ENCODE data around the gene MARCHF3. TPM values are rescaled to one million over a fixed set of nuclear protein-coding genes. Genes with fewer than 3 reads are reported as not detected.

MARCHF3 gene
- total RNA-seq, 4 donors from 2014 or later, result 1.7 to 13.9 (median 2.5) TPM

DNA sequence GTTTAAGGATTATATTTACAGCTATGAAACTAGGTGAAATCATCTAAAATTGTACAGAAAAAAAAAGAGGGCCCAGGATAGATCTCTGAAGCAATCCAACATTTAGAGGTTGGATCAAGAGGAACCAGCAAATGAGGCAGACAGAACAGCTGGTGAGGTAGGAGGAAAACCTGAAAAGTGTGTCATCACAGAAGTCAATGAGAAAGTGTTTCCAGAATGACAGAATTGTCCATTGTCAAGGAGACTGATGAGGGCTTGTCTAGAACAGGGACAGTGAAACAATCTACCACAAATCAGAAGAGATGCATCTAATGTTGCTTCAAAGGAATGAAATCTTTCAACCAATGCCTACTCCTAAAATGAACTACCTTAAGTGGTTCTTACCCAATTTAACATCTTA lies 36.4 kb upstream of the MARCHF3 start:
- intact Hi-C loops (cut with DNase I), result no loop called here
- TF ChIP-seq POLR2A (IDR thresholded peaks at IDR 0.05; ENCODE audit: low read depth) (no peak), POLR2AphosphoS5 (IDR thresholded peaks at IDR 0.05) (no peak), EP300 (IDR thresholded peaks at IDR 0.05) (no peak)
- TF ChIP-seq, protein P1, sequence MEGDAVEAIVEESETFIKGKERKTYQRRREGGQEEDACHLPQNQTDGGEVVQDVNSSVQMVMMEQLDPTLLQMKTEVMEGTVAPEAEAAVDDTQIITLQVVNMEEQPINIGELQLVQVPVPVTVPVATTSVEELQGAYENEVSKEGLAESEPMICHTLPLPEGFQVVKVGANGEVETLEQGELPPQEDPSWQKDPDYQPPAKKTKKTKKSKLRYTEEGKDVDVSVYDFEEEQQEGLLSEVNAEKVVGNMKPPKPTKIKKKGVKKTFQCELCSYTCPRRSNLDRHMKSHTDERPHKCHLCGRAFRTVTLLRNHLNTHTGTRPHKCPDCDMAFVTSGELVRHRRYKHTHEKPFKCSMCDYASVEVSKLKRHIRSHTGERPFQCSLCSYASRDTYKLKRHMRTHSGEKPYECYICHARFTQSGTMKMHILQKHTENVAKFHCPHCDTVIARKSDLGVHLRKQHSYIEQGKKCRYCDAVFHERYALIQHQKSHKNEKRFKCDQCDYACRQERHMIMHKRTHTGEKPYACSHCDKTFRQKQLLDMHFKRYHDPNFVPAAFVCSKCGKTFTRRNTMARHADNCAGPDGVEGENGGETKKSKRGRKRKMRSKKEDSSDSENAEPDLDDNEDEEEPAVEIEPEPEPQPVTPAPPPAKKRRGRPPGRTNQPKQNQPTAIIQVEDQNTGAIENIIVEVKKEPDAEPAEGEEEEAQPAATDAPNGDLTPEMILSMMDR (IDR thresholded peaks at IDR 0.05), result no peak

GRCh38 chr5:127064253-127064840 lies 34.0 kb upstream of the MARCHF3 start:
- Histone ChIP-seq H3K36me3 (no peaks in the 10 kb centered on the region), H3K27ac (replicated peaks in 1 of 4) (no peak overlapping the region), H3K4me3 (no peak overlapping the region), H3K9me3 (no peaks in the 10 kb centered on the region), H3K27me3 (no peaks in the 10 kb centered on the region), H3K4me1 (peaks cover 0 to 5% (median 0%) of the 10 kb centered on the region in 4 donors)
- no peak for TF ChIP-seq POLR2AphosphoS5 (IDR thresholded peaks at IDR 0.05)
- TF ChIP-seq, protein P1 (IDR thresholded peaks at IDR 0.05), result no peak
- no peak for TF ChIP-seq EP300 (IDR thresholded peaks at IDR 0.05)
- no peak for TF ChIP-seq POLR2A (IDR thresholded peaks at IDR 0.05; ENCODE audit: low read depth)
- intact Hi-C loops (cut with DNase I), result no loop called here
- 100% methylated on average over 4 of the region's 4 CpGs for WGBS
- peak; percentile 72 for DNase-seq (ENCODE audit: extremely low spot score)

More for the DNA sequence above, 36.4 kb upstream of the MARCHF3 start:
- Histone ChIP-seq H3K27ac (replicated peaks in 1 of 4) (no peak overlapping the region), H3K27me3 (no peaks in the 10 kb centered on the region), H3K36me3 (no peaks in the 10 kb centered on the region), H3K4me1 (peaks cover 0 to 8% (median 0%) of the 10 kb centered on the region in 4 donors), H3K4me3 (no peak overlapping the region), H3K9me3 (no peaks in the 10 kb centered on the region)
- peak; percentile 39 for DNase-seq (ENCODE audit: extremely low spot score)

GRCh38 chr5:127063257-127063913 lies 33.0 kb upstream of the MARCHF3 start:
- 89% methylated on average over 2 of the region's 2 CpGs for WGBS
- no peaks in the 10 kb centered on the region for H3K4me1 ChIP-seq
- peak; percentile 66 for DNase-seq (ENCODE audit: extremely low spot score)
- H3K9me3 ChIP-seq, result no peaks in the 10 kb centered on the region
- no peaks in the 10 kb centered on the region for H3K27me3 ChIP-seq
- TF ChIP-seq EP300 (IDR thresholded peaks at IDR 0.05), result no peak
- TF ChIP-seq POLR2A (IDR thresholded peaks at IDR 0.05; ENCODE audit: low read depth), result no peak
- TF ChIP-seq POLR2AphosphoS5 (IDR thresholded peaks at IDR 0.05), result no peak
- TF ChIP-seq, protein P1 (IDR thresholded peaks at IDR 0.05), result no peak
- H3K27ac ChIP-seq (replicated peaks in 1 of 4), result no peak overlapping the region
- H3K4me3 ChIP-seq, result no peak overlapping the region
- peaks cover 0 to 3% (median 0%) of the 10 kb centered on the region in 4 donors for H3K36me3 ChIP-seq
- intact Hi-C loops (cut with DNase I), result no loop called here

GRCh38 chr5:127061956-127062355 lies 31.6 kb upstream of the MARCHF3 start:
- Histone ChIP-seq H3K4me3 (no peak overlapping the region), H3K36me3 (peaks cover 0 to 5% (median 0%) of the 10 kb centered on the region in 4 donors), H3K27ac (replicated peaks in 1 of 4) (no peak overlapping the region), H3K27me3 (no peaks in the 10 kb centered on the region), H3K9me3 (no peaks in the 10 kb centered on the region), H3K4me1 (no peaks in the 10 kb centered on the region)
- 77% methylated on average over 1 of the region's 1 CpG for WGBS
- TF ChIP-seq POLR2A (IDR thresholded peaks at IDR 0.05; ENCODE audit: low read depth) (no peak), POLR2AphosphoS5 (IDR thresholded peaks at IDR 0.05) (no peak), EP300 (IDR thresholded peaks at IDR 0.05) (no peak)
- TF ChIP-seq, protein P1 (IDR thresholded peaks at IDR 0.05), result no peak
- no peak for DNase-seq (ENCODE audit: extremely low spot score)
- intact Hi-C loops (cut with DNase I), result no loop called here

Measured in esophagus muscularis mucosa (tissue), 4 donors.